GM23338 (cell line): ENCODE results near the gene HLX. TPM values are rescaled to one million over a fixed set of nuclear protein-coding genes. Genes with fewer than 3 reads are reported as not detected.

Source experiments
- ATAC-seq: fragments of 200-7000 bp; cut with Tn5 transposase; 3 replicates; pipeline ENCODE4 v1.9.1; 2020
- DNase-seq: peaks from one replicate; pipeline ENCODE4 v3.0.0-alpha.2; 2015; ENCODE audit warnings: low spot score
- H2AFZ ChIP-seq: fragments of 200-600 bp; sonication (generic); 2 replicates; pipeline ENCODE4 v1.8.0; 2016; ENCODE audit warnings: antibody characterized with exemption, mild to moderate bottlenecking, moderate library complexity
- H3F3A ChIP-seq: fragments of 200-600 bp; sonication (generic); replicated peaks from 2 replicates; pipeline ENCODE4 v1.8.0; 2017; ENCODE audit warnings: antibody characterized with exemption, mixed run types, low read depth
- H3K27ac ChIP-seq: fragments of 200-600 bp; sonication (generic); 2 replicates; pipeline ENCODE4 v1.6.1; 2016; ENCODE audit warnings: low read depth
- H3K27me3 ChIP-seq: fragments of 200-600 bp; sonication (generic); 2 replicates; pipeline ENCODE4 v1.8.0; 2016; ENCODE audit warnings: mild to moderate bottlenecking, mixed run types, moderate library complexity; ENCODE audit not compliant: insufficient read depth
- H3K36me3 ChIP-seq: fragments of 200-600 bp; sonication (generic); 2 replicates; pipeline ENCODE4 v1.8.0; 2016; ENCODE audit warnings: mild to moderate bottlenecking; ENCODE audit not compliant: insufficient read depth
- H3K4me1 ChIP-seq: fragments of 200-600 bp; sonication (generic); 2 replicates; pipeline ENCODE4 v1.8.0; 2016; ENCODE audit warnings: mild to moderate bottlenecking, moderate library complexity; ENCODE audit not compliant: insufficient read depth
- H3K4me2 ChIP-seq: fragments of 200-600 bp; sonication (generic); 2 replicates; pipeline ENCODE4 v1.7.1; 2017; ENCODE audit warnings: mixed run types
- H3K4me3 ChIP-seq: fragments of 200-600 bp; sonication (generic); 2 replicates; pipeline ENCODE4 v1.6.1; 2016; ENCODE audit warnings: mixed run types
- H3K79me2 ChIP-seq: fragments of 200-600 bp; sonication (generic); replicated peaks from 2 replicates; pipeline ENCODE4 v1.8.0; 2017; ENCODE audit warnings: mild to moderate bottlenecking; ENCODE audit not compliant: insufficient read depth
- H3K9me2 ChIP-seq: fragments of 200-600 bp; sonication (generic); 2 replicates; pipeline ENCODE4 v1.8.0; 2017; ENCODE audit not compliant: insufficient read depth
- H4K20me1 ChIP-seq: fragments of 200-600 bp; sonication (generic); replicated peaks from 2 replicates; pipeline ENCODE4 v1.8.0; 2017; ENCODE audit warnings: mild to moderate bottlenecking; ENCODE audit not compliant: insufficient read depth
- H3K27ac Mint-ChIP-seq: 2 replicates; pipeline ENCODE4 v1.8.0; 2020; ENCODE audit warnings: inconsistent platforms, mild to moderate bottlenecking, moderate library complexity, mixed read lengths
- H3K27me3 Mint-ChIP-seq: 3 replicates; pipeline ENCODE4 v1.8.0; 2022; ENCODE audit warnings: low read depth, mild to moderate bottlenecking, moderate library complexity, mixed read lengths, inconsistent platforms; ENCODE audit not compliant: insufficient read depth, poor library complexity
- H3K36me3 Mint-ChIP-seq: 3 replicates; pipeline ENCODE4 v1.8.0; 2021; ENCODE audit warnings: low read depth, mild to moderate bottlenecking, inconsistent platforms, moderate library complexity, mixed read lengths
- H3K4me1 Mint-ChIP-seq: 3 replicates; pipeline ENCODE4 v1.8.0; 2020; ENCODE audit warnings: mild to moderate bottlenecking, inconsistent platforms, mixed read lengths
- H3K4me3 Mint-ChIP-seq: 3 replicates; pipeline ENCODE4 v1.8.0; 2021; ENCODE audit warnings: moderate library complexity, mild to moderate bottlenecking, inconsistent platforms, mixed read lengths
- H3K9me3 Mint-ChIP-seq: 3 replicates; pipeline ENCODE4 v1.8.0; 2020; ENCODE audit warnings: moderate library complexity, mild to moderate bottlenecking, inconsistent platforms, mixed read lengths
- CREB1 ChIP-seq: fragments of 250-450 bp; sonication (Bioruptor Pico); IDR thresholded peaks from 2 replicates; pipeline ENCODE4 v1.5.0; 2020; ENCODE audit warnings: low read depth, mild to moderate bottlenecking, moderate library complexity
- CTCF ChIP-seq, 2 experiments: fragments of 200-600 bp in 1 of 2; sonication (generic) in 1 of 2; conservative IDR thresholded peaks; 2 replicates each; pipeline versions ENCODE4 v1.5.1 to v1.6.1; 2016 to 2017; ENCODE audit warnings: antibody characterized with exemption in 2 of 2, low read depth in 2 of 2, mild to moderate bottlenecking in 2 of 2, moderate library complexity in 1 of 2
- ETS1 ChIP-seq: IDR thresholded peaks from 2 replicates; pipeline ENCODE4 v1.6.1; 2016; ENCODE audit warnings: antibody characterized with exemption
- EZH2 ChIP-seq: fragments of 200-600 bp; sonication (generic); IDR thresholded peaks from one replicate; pipeline ENCODE4 v1.8.0; 2017; ENCODE audit warnings: antibody characterized with exemption, mild to moderate bottlenecking, low read depth; ENCODE audit not compliant: unreplicated experiment
- EZH2phosphoT487 ChIP-seq: fragments of 200-600 bp; sonication (generic); IDR thresholded peaks from one replicate; pipeline ENCODE4 v1.8.1; 2018; ENCODE audit warnings: antibody characterized with exemption; ENCODE audit not compliant: unreplicated experiment
- JUNB ChIP-seq: IDR thresholded peaks from one replicate; pipeline ENCODE4 v1.6.1; 2016; ENCODE audit warnings: antibody characterized with exemption; ENCODE audit not compliant: unreplicated experiment
- NANOG ChIP-seq: IDR thresholded peaks from 2 replicates; pipeline ENCODE4 v1.6.1; 2016; ENCODE audit warnings: antibody characterized with exemption, borderline replicate concordance
- POLR2AphosphoS5 ChIP-seq: IDR thresholded peaks from 2 replicates; pipeline ENCODE4 v1.6.1; 2016; ENCODE audit warnings: antibody characterized with exemption, low read depth
- REST ChIP-seq: IDR thresholded peaks from one replicate; pipeline ENCODE4 v1.6.1; 2018; ENCODE audit warnings: antibody characterized with exemption; ENCODE audit not compliant: unreplicated experiment
- STAT1 ChIP-seq: IDR thresholded peaks from one replicate; pipeline ENCODE4 v1.6.1; 2016; ENCODE audit warnings: antibody characterized with exemption; ENCODE audit not compliant: unreplicated experiment
- ZNF114 ChIP-seq: fragments of 250-450 bp; sonication (Bioruptor Pico); IDR thresholded peaks from 2 replicates; pipeline ENCODE4 v1.5.0; 2020; ENCODE audit warnings: mild to moderate bottlenecking, moderate library complexity
- ZNF331 ChIP-seq: fragments of 250-450 bp; sonication (Bioruptor Pico); IDR thresholded peaks from 2 replicates; pipeline ENCODE4 v1.5.0; 2020; ENCODE audit warnings: low read depth, mild to moderate bottlenecking, moderate library complexity
- ZNF462 ChIP-seq: fragments of 250-450 bp; sonication (Bioruptor Pico); IDR thresholded peaks from 2 replicates; pipeline ENCODE4 v1.5.0; 2020; ENCODE audit warnings: mild to moderate bottlenecking, moderate library complexity
- polyA plus RNA-seq: library from polyadenylated mRNA; unstranded; fragments of >200 nt; fragmentation: Nextera tagmentation; extraction: Ambion mirVana; gene quantifications from 2 replicates; pipeline ENCODE4 v1.2.1, GENCODE V29; 2016
- total RNA-seq: library from RNA; depleted of rRNA; stranded (reverse); fragments of >200 nt; shearing (Covaris generic); gene quantifications from 2 replicates; pipeline ENCODE4 v1.2.3, GENCODE V29; 2014

HLX gene
- total and polyA plus RNA-seq, 2 experiments from 2014 or later, result 0.07 TPM; not detected in 1

- Mint-ChIP-seq H3K4me1 (no peaks in the 10 kb centered on the region; the same call in 2 of the 3 replicates), H3K36me3 (no peaks in the 10 kb centered on the region), H3K9me3 (no peaks in the 10 kb centered on the region), H3K27ac (no peak overlapping the region), H3K27me3 (no peaks in the 10 kb centered on the region), H3K4me3 (no peak overlapping the region)
- ATAC-seq (no peak), DNase-seq (no peak)
- no peak overlapping the region for H3K4me3 ChIP-seq
- H4K20me1 ChIP-seq, result no peaks in the 10 kb centered on the region
- H3K27ac ChIP-seq, result no peak overlapping the region
- H3K36me3 ChIP-seq, result no peaks in the 10 kb centered on the region
- no peak overlapping the region for H3K4me2 ChIP-seq
- no peaks in the 10 kb centered on the region for H3K9me2 ChIP-seq
- H3K4me1 ChIP-seq, result no peaks in the 10 kb centered on the region
- no peaks in the 10 kb centered on the region for H3F3A ChIP-seq
- no peaks in the 10 kb centered on the region for H3K79me2 ChIP-seq
- no peak overlapping the region for H2AFZ ChIP-seq
- TF ChIP-seq REST (no peak), EZH2phosphoT487 (no peak), ZNF462 (CRISPR knock-in tag) (no peak), ETS1 (no peak), STAT1 (no peak), EZH2 (no peak), ZNF331 (CRISPR knock-in tag) (no peak), POLR2AphosphoS5 (no peak), CTCF (conservative IDR thresholded peaks at IDR 0.05; ENCODE audit: low read depth in 2 of 2) (no peak), ZNF114 (CRISPR knock-in tag) (no peak), CREB1 (CRISPR knock-in tag) (no peak), NANOG (no peak), JUNB (no peak)
- H3K27me3 ChIP-seq, result no peaks in the 10 kb centered on the region
Observed at GRCh38 chr1:220838578-220838977, 40.7 kb upstream of the HLX start.
